GM12878 (cell line): ENCODE data around the gene PTGFRN. TPM values are rescaled to one million over a fixed set of nuclear protein-coding genes. Genes with fewer than 3 reads are reported as not detected.

ENCODE experiments used
- ATAC-seq: fragments of 200-7000 bp; cut with Tn5 transposase; 3 replicates; pipeline ENCODE4 v1.9.1; 2020; ENCODE audit warnings: mild to moderate bottlenecking, moderate library complexity
- BruUV-seq: library from RNA; stranded (reverse); fragments of 400-500 nt; replicated peaks from 2 replicates; lab custom pipeline; 2021; lab: Mats Ljungman, UMichigan
- CTCF ChIA-PET: fragments of 300-600 bp; sonication (Branson Sonifier 250); formaldehyde crosslinking; extraction: SDS; loops from one replicate; lab custom pipeline; 2021; ENCODE audit warnings: inconsistent platforms; lab: Yijun Ruan, JAX
- POLR2A ChIA-PET: fragments of 350-600 bp; formaldehyde crosslinking; extraction: SDS; loops from one replicate; lab custom pipeline; 2021; ENCODE audit warnings: inconsistent platforms; lab: Charles Lee
- RAD21 ChIA-PET: fragments of 300-600 bp; sonication (Branson Sonifier 250); formaldehyde crosslinking; loops from one replicate; lab custom pipeline; 2023; ENCODE audit warnings: antibody characterized with exemption; ENCODE audit not compliant: unreplicated experiment; lab: Charles Lee
- SMC1A ChIA-PET: fragments of 300-600 bp; sonication (Branson Sonifier 250); formaldehyde crosslinking; loops from one replicate; lab custom pipeline; 2023; ENCODE audit not compliant: unreplicated experiment, uncharacterized antibody; lab: Charles Lee
- DNase-seq: peaks from one replicate; pipeline ENCODE4 v3.0.0-alpha.2; 2011; ENCODE audit warnings: low read depth, low spot score
- FAIRE-seq: peaks from 3 replicates; lab custom pipeline; 2011; peaks lifted over from hg19 to GRCh38; lab: Jason Lieb, UNC
- H2AFZ ChIP-seq: 2 replicates; pipeline ENCODE4 v1.6.0; 2011; ENCODE audit warnings: low read depth, low read length, control low read depth; ENCODE audit not compliant: control insufficient read depth
- H3K27ac ChIP-seq: 2 replicates; pipeline ENCODE4 v1.5.1; 2011; ENCODE audit warnings: control low read depth; ENCODE audit not compliant: control insufficient read depth, insufficient read depth
- H3K27me3 ChIP-seq, 2 experiments: replicated peaks in 1 of 2; 2 replicates each; pipeline versions ENCODE4 v1.6.0 to v1.6.1; 2011; ENCODE audit warnings: low read length in 1 of 2; ENCODE audit not compliant: control insufficient read depth in 2 of 2, insufficient read depth in 2 of 2
- H3K36me3 ChIP-seq, 2 experiments: 2 replicates each; pipeline ENCODE4 v1.5.1; 2011; ENCODE audit warnings: low read length in 1 of 2; ENCODE audit not compliant: control insufficient read depth in 2 of 2, insufficient read depth in 2 of 2
- H3K4me1 ChIP-seq: 2 replicates; pipeline ENCODE4 v1.6.1; 2011; ENCODE audit warnings: mild to moderate bottlenecking, low read length, moderate library complexity, mixed read lengths; ENCODE audit not compliant: control insufficient read depth, insufficient read depth
- H3K4me2 ChIP-seq: 2 replicates; pipeline ENCODE4 v1.6.0; 2011; ENCODE audit warnings: control low read depth; ENCODE audit not compliant: control insufficient read depth, insufficient read depth
- H3K4me3 ChIP-seq: fragments of 200-600 bp; sonication (generic); 2 replicates; pipeline ENCODE4 v1.5.1; 2016
- H3K79me2 ChIP-seq: 2 replicates; pipeline ENCODE4 v1.6.0; 2011; ENCODE audit warnings: low read length; ENCODE audit not compliant: control insufficient read depth, insufficient read depth
- H3K9ac ChIP-seq: 2 replicates; pipeline ENCODE4 v1.8.0; 2011; ENCODE audit warnings: low read length, control low read depth, mixed read lengths; ENCODE audit not compliant: control insufficient read depth, insufficient read depth
- H3K9me3 ChIP-seq: replicated peaks from 3 replicates; pipeline ENCODE4 v1.5.1; 2011; ENCODE audit warnings: mild to moderate bottlenecking, low read length; ENCODE audit not compliant: control insufficient read depth, insufficient read depth
- H4K20me1 ChIP-seq: 2 replicates; pipeline ENCODE4 v1.6.0; 2011; ENCODE audit not compliant: control insufficient read depth, insufficient read depth
- ATF7 ChIP-seq: fragments of 450-650 bp; IDR thresholded peaks from 2 replicates; pipeline ENCODE4 v1.6.1; 2016; ENCODE audit warnings: low read depth, mild to moderate bottlenecking
- BRCA1 ChIP-seq: IDR thresholded peaks from 2 replicates; pipeline ENCODE4 v1.6.1; 2011; ENCODE audit warnings: low read depth, low read length, improper control_type of control experiment
- CBX5 ChIP-seq: sonication (generic); IDR thresholded peaks from 2 replicates; pipeline ENCODE4 v1.6.1; 2016; ENCODE audit warnings: low read depth, moderate library complexity, mild to moderate bottlenecking, inconsistent platforms
- CREM ChIP-seq: IDR thresholded peaks from 2 replicates; pipeline ENCODE4 v1.6.1; 2014; ENCODE audit warnings: antibody characterized with exemption, low read depth
- E2F8 ChIP-seq: fragments of 450-650 bp; IDR thresholded peaks from 2 replicates; pipeline ENCODE4 v1.6.1; 2018; ENCODE audit warnings: mild to moderate bottlenecking, low read depth, moderate library complexity; ENCODE audit not compliant: partially characterized antibody
- NBN ChIP-seq: fragments of 450-650 bp; IDR thresholded peaks from 2 replicates; pipeline ENCODE4 v1.6.1; 2016
- PAX5 ChIP-seq: IDR thresholded peaks from 2 replicates; pipeline ENCODE4 v1.6.1; 2011; ENCODE audit warnings: low read depth, low read length, borderline replicate concordance
- PBX3 ChIP-seq: IDR thresholded peaks from 2 replicates; pipeline ENCODE4 v1.6.1; 2011; ENCODE audit warnings: mild to moderate bottlenecking, low read depth, low read length, moderate library complexity; ENCODE audit not compliant: insufficient replicate concordance
- WGBS: methylation state at CpG from one replicate; pipeline ENCODE4 v1.1.6; 2016; ENCODE audit warnings: low lambda C conversion rate; ENCODE audit not compliant: insufficient replicate concordance, insufficient coverage; ENCODE audit errors: missing lambda C conversion rate; 5-methylcytosine and 5-hydroxymethylcytosine counted together
- in situ Hi-C: fragments of 300-500 bp; cut with MboI; formaldehyde crosslinking; loops from 9 replicates; pipeline ENCODE4 v1.14.3; 2018; ENCODE audit warnings: mixed read lengths
- intact Hi-C: fragments of 100-400 bp; cut with micrococcal nuclease; formaldehyde crosslinking; loops from one replicate; pipeline ENCODE4 v1.14.2; 2022; ENCODE audit not compliant: unreplicated experiment
- polyA plus RNA-seq, 11 experiments: library from polyadenylated mRNA; depleted of rRNA in 4 of 11; unstranded in 6 of 11; stranded (reverse) in 5 of 11; fragments of >200 nt; fragmentation: Nextera tagmentation in 4 of 11; fragmentation: Illumina TruSeq in 1 of 11; extraction: Ambion mirVana in 4 of 11; extraction: Trizol in 1 of 11; gene quantifications; 1 replicate in 1 of 11; 2 replicates in 10 of 11; pipeline versions ENCODE4 v1.2.1 to v1.2.3, GENCODE V29; 2011 to 2016; ENCODE audit warnings: inconsistent platforms in 2 of 11, missing spikeins in 2 of 11, low read depth in 1 of 11
- total RNA-seq, 4 experiments: library from RNA; depleted of rRNA in 3 of 4; stranded (reverse); fragments of >200 nt in 3 of 4; fragmentation: Illumina TruSeq in 1 of 4; extraction: Trizol in 1 of 4; gene quantifications; 2 replicates each; pipeline versions ENCODE4 v1.2.1 to v1.2.3, GENCODE V29; 2013 to 2021
- TF ChIP-seq, protein P1 (sequence below): IDR thresholded peaks from 2 replicates; pipeline ENCODE4 v1.6.1; 2012; ENCODE audit warnings: improper control_type of control experiment, low read depth, low read length; ENCODE audit not compliant: insufficient replicate concordance

Gene PTGFRN
- total and polyA plus RNA-seq, 10 of the 15 experiments (the other 5 are each of a cell fraction or from before 2014, with no cell fraction given): 2.7 to 8.3 (median 5.1) TPM

- TF ChIP-seq E2F8: no peak
Measured at GRCh38 chr1:116941670-116942069, 32.0 kb downstream of the PTGFRN start (continued).

GRCh38 chr1:116942344-116942743, 32.6 kb downstream of the PTGFRN start:
- H3K79me2 ChIP-seq: no peaks in the 10 kb centered on the region
- TF ChIP-seq PBX3 (no peak), PAX5 (no peak), CREM (no peak), CBX5 (no peak), NBN (no peak), BRCA1 (no peak), ATF7 (no peak)
- TF ChIP-seq, protein P1, sequence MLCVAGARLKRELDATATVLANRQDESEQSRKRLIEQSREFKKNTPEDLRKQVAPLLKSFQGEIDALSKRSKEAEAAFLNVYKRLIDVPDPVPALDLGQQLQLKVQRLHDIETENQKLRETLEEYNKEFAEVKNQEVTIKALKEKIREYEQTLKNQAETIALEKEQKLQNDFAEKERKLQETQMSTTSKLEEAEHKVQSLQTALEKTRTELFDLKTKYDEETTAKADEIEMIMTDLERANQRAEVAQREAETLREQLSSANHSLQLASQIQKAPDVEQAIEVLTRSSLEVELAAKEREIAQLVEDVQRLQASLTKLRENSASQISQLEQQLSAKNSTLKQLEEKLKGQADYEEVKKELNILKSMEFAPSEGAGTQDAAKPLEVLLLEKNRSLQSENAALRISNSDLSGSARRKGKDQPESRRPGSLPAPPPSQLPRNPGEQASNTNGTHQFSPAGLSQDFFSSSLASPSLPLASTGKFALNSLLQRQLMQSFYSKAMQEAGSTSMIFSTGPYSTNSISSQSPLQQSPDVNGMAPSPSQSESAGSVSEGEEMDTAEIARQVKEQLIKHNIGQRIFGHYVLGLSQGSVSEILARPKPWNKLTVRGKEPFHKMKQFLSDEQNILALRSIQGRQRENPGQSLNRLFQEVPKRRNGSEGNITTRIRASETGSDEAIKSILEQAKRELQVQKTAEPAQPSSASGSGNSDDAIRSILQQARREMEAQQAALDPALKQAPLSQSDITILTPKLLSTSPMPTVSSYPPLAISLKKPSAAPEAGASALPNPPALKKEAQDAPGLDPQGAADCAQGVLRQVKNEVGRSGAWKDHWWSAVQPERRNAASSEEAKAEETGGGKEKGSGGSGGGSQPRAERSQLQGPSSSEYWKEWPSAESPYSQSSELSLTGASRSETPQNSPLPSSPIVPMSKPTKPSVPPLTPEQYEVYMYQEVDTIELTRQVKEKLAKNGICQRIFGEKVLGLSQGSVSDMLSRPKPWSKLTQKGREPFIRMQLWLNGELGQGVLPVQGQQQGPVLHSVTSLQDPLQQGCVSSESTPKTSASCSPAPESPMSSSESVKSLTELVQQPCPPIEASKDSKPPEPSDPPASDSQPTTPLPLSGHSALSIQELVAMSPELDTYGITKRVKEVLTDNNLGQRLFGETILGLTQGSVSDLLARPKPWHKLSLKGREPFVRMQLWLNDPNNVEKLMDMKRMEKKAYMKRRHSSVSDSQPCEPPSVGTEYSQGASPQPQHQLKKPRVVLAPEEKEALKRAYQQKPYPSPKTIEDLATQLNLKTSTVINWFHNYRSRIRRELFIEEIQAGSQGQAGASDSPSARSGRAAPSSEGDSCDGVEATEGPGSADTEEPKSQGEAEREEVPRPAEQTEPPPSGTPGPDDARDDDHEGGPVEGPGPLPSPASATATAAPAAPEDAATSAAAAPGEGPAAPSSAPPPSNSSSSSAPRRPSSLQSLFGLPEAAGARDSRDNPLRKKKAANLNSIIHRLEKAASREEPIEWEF: no peak
- DNase-seq (no peak), ATAC-seq (peak; percentile 44), FAIRE-seq (no peak)
- ChIA-PET RAD21 (interaction anchor here (1.4 kb wide), 1 partner anchor 205 kb away, joined by 3 read pairs; no protein-coding TSS in a partner anchor), SMC1A (interaction anchor here (0.8 to 2.1 kb wide), 9 partner anchors 9 to 116 kb away, joined by 3 to 7 read pairs (median 3); no protein-coding TSS in a partner anchor), CTCF (interaction anchor here (0.8 to 1.9 kb wide), 3 partner anchors 10 to 26 kb away, joined by 3 to 6 read pairs (median 3); no protein-coding TSS in a partner anchor), POLR2A (interaction anchor here (0.7 kb wide), 1 partner anchor 22 kb away, joined by 3 read pairs; no protein-coding TSS in a partner anchor)
- no peaks in the 10 kb centered on the region for H3K9me3 ChIP-seq
- whole genome bisulfite sequencing: 41% methylated on average over 1 of the region's 1 CpG
- in situ Hi-C loops: no loop called here
- no peak overlapping the region for H2AFZ ChIP-seq
- intact Hi-C loops: no loop called here
- no peaks in the 10 kb centered on the region for H4K20me1 ChIP-seq
- no peak overlapping the region for H3K9ac ChIP-seq
- H3K27ac ChIP-seq: no peak overlapping the region
- no peaks in the 10 kb centered on the region; a peak in 1 of 4 replicates for H3K27me3 ChIP-seq
- no peak overlapping the region for H3K4me2 ChIP-seq
- no peak overlapping the region for H3K4me3 ChIP-seq
- no peaks in the 10 kb centered on the region; a peak in 1 of 4 replicates for H3K36me3 ChIP-seq
- H3K4me1 ChIP-seq: no peaks in the 10 kb centered on the region
- no TSS peak for BruUV-seq
